K562 (cell line): ENCODE data around the gene HNRNPU. TPM values are rescaled to one million over a fixed set of nuclear protein-coding genes. Genes with fewer than 3 reads are reported as not detected.

Source experiments
- ATF3 ChIP-seq, 2 experiments: fragments of 450-650 bp in 1 of 2; sonication (generic) in 1 of 2; formaldehyde crosslinking in 1 of 2; IDR thresholded peaks in 1 of 2; conservative IDR thresholded peaks in 1 of 2; 2 replicates each; pipeline versions ENCODE4 v1.6.1 to v1.8.1; 2016 to 2023; ENCODE audit warnings: mild to moderate bottlenecking in 2 of 2, moderate library complexity in 2 of 2, inconsistent platforms in 1 of 2, missing genetic modification reagents in 1 of 2
- ETS2 ChIP-seq: IDR thresholded peaks from 2 replicates; pipeline ENCODE4 v1.6.1; 2016; ENCODE audit warnings: borderline replicate concordance, missing genetic modification characterization, mild to moderate bottlenecking, moderate library complexity, missing compliant biosample characterization; ENCODE audit not compliant: poor library complexity, severe bottlenecking
- GTF2F1 ChIP-seq: IDR thresholded peaks from 2 replicates; pipeline ENCODE4 v1.6.1; 2011; ENCODE audit warnings: low read depth, low read length, improper control_type of control experiment
- HIVEP1 ChIP-seq: fragments of 250-450 bp; sonication (Bioruptor Pico); IDR thresholded peaks from 2 replicates; pipeline ENCODE4 v1.4.0; 2020; ENCODE audit warnings: mild to moderate bottlenecking
- KAT2B ChIP-seq: IDR thresholded peaks from one replicate; pipeline ENCODE4 v1.6.1; 2012; ENCODE audit warnings: low read depth, mild to moderate bottlenecking, control low read depth, inconsistent platforms, low read length, moderate library complexity
- MAFG ChIP-seq: fragments of 450-650 bp; conservative IDR thresholded peaks from 2 replicates; pipeline ENCODE4 v1.6.1; 2016; ENCODE audit warnings: missing genetic modification characterization, missing compliant biosample characterization
- PHB2 ChIP-seq: fragments of 450-650 bp; IDR thresholded peaks from 2 replicates; pipeline ENCODE4 v1.6.1; 2017; ENCODE audit warnings: low read depth
- PRDM10 ChIP-seq: fragments of 450-650 bp; IDR thresholded peaks from 2 replicates; pipeline ENCODE4 v1.6.1; 2018; ENCODE audit not compliant: partially characterized antibody
- ZNF592 ChIP-seq: fragments of 450-650 bp; IDR thresholded peaks from 2 replicates; pipeline ENCODE4 v1.6.1; 2017; ENCODE audit warnings: antibody characterized with exemption, mild to moderate bottlenecking
- ZNF780A ChIP-seq: fragments of 250-450 bp; sonication (Bioruptor Pico); IDR thresholded peaks from 2 replicates; pipeline ENCODE4 v1.5.0; 2021; ENCODE audit warnings: mild to moderate bottlenecking
- polyA plus RNA-seq, 8 experiments: library from polyadenylated mRNA; depleted of rRNA in 4 of 8; stranded (reverse) in 5 of 8; unstranded in 3 of 8; fragments of >200 nt; fragmentation: Nextera tagmentation in 2 of 8; fragmentation: Illumina TruSeq in 1 of 8; extraction: Ambion mirVana in 2 of 8; extraction: Trizol in 1 of 8; gene quantifications; 2 replicates each; pipeline versions ENCODE4 v1.2.1 to v1.2.3, GENCODE V29; 2011 to 2014; ENCODE audit warnings: inconsistent platforms in 1 of 8, missing spikeins in 1 of 8
- total RNA-seq, 7 experiments: library from RNA; depleted of rRNA in 6 of 7; stranded (reverse); fragments of >200 nt in 6 of 7; fragmentation: Illumina TruSeq in 2 of 7; extraction: Trizol in 2 of 7; gene quantifications; 2 replicates each; pipeline versions ENCODE4 v1.2.1 to v1.2.3, GENCODE V29; 2011 to 2021; ENCODE audit warnings: low replicate concordance in 1 of 7
- TF ChIP-seq, protein P1 (sequence below), 3 experiments: IDR thresholded peaks in 2 of 3; conservative IDR thresholded peaks in 1 of 3; 2 replicates each; pipeline ENCODE4 v1.5.1; 2011 to 2012; ENCODE audit warnings: low read length in 3 of 3, mild to moderate bottlenecking in 3 of 3, control low read depth in 2 of 3, improper control_type of control experiment in 1 of 3, inconsistent platforms in 1 of 3, low read depth in 1 of 3, mixed read lengths in 1 of 3, moderate library complexity in 1 of 3; ENCODE audit not compliant: insufficient read depth in 2 of 3
- TF ChIP-seq, protein P2 (sequence below): fragments of 250-450 bp; sonication (Bioruptor Pico); IDR thresholded peaks from 2 replicates; pipeline ENCODE4 v1.8.0; 2021; ENCODE audit warnings: borderline replicate concordance, mild to moderate bottlenecking, moderate library complexity; ENCODE audit not compliant: poor library complexity, severe bottlenecking

Gene HNRNPU
- total and polyA plus RNA-seq, 9 of the 15 experiments (the other 6 are each of a cell fraction or from before 2014, with no cell fraction given), result 159 to 777 (median 577) TPM

DNA sequence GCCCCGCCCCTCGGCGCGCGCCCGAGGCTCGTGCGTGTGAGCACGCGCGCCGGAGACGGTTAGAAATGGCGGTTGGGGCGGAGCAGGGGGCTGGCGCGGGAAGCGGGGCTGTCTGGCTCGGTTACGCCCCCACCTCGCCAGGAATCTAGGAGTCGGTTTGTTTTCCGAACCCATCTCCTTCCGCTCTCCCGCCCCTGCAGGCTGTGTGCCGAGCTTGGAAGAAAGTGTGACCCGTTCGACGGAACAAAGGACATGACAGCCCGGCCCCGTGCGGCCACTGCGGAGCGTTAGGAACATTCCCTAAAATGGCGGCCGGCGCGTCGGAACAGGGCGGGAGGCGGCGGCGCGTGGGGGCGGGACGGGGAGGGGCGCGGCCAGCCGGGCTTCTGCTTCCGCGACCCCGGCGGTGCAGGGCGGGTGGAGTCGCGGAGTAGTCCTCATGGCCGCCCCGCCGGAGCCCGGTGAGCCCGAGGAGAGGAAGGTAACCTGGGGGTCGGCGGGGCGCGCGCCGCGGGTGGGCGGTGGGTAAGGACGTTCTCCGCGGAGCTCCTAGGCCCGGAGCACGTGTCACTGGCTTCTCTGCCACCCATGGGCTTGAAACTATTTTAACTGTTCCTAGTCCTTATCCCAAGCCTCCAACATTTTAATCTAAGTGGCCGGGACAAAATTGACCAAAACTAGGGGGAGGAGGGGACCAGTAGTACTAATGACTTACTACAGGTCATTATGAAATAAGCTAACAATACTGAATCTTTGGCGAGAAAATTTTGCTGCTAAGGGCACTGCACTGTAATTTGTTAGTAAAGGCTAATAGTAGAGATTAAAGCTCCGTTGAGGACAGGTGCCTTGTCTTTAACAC lies 28.8 kb downstream of the HNRNPU start, which contains the start of gene COX20 (continued):
- no peak for TF ChIP-seq ATF3 (IDR thresholded peaks at IDR 0.05)
- no peak; the same call in 1 of the 2 replicates for TF ChIP-seq ATF3 (CRISPR knock-in tag; conservative IDR thresholded peaks at IDR 0.05)
- TF ChIP-seq GTF2F1, result 0 out of 2 replicates have a peak, but pooled peaks have one; percentile 23
- no peak for TF ChIP-seq MAFG
- no peak; the same call in 1 of the 2 replicates for TF ChIP-seq HIVEP1 (CRISPR knock-in tag)
- TF ChIP-seq PRDM10, result no peak
- TF ChIP-seq, protein P1, sequence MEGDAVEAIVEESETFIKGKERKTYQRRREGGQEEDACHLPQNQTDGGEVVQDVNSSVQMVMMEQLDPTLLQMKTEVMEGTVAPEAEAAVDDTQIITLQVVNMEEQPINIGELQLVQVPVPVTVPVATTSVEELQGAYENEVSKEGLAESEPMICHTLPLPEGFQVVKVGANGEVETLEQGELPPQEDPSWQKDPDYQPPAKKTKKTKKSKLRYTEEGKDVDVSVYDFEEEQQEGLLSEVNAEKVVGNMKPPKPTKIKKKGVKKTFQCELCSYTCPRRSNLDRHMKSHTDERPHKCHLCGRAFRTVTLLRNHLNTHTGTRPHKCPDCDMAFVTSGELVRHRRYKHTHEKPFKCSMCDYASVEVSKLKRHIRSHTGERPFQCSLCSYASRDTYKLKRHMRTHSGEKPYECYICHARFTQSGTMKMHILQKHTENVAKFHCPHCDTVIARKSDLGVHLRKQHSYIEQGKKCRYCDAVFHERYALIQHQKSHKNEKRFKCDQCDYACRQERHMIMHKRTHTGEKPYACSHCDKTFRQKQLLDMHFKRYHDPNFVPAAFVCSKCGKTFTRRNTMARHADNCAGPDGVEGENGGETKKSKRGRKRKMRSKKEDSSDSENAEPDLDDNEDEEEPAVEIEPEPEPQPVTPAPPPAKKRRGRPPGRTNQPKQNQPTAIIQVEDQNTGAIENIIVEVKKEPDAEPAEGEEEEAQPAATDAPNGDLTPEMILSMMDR (IDR thresholded peaks at IDR 0.05 in 2 of 3, conservative IDR thresholded peaks at IDR 0.05 in 1 of 3; ENCODE audit: insufficient read depth in 2 of 3, low read depth in 1 of 3, low read length in 3 of 3), result no peak
- no peak for TF ChIP-seq PHB2
- TF ChIP-seq, protein P2, sequence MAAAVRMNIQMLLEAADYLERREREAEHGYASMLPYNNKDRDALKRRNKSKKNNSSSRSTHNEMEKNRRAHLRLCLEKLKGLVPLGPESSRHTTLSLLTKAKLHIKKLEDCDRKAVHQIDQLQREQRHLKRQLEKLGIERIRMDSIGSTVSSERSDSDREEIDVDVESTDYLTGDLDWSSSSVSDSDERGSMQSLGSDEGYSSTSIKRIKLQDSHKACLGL (CRISPR knock-in tag), result no peak
- no peak for TF ChIP-seq KAT2B
- TF ChIP-seq ZNF780A (CRISPR knock-in tag), result peak; percentile 84; the same call in 1 of the 2 replicates
- TF ChIP-seq ETS2, result no peak
- no peak for TF ChIP-seq ZNF592
